ENCODE results near the gene TBC1D10A. TPM values are rescaled to one million over a fixed set of nuclear protein-coding genes. Genes with fewer than 3 reads are reported as not detected.

Gene TBC1D10A
- polyA plus RNA-seq, 1 of the 3 experiments (the other 2 are of a cell fraction), result 15.3 TPM

DNA sequence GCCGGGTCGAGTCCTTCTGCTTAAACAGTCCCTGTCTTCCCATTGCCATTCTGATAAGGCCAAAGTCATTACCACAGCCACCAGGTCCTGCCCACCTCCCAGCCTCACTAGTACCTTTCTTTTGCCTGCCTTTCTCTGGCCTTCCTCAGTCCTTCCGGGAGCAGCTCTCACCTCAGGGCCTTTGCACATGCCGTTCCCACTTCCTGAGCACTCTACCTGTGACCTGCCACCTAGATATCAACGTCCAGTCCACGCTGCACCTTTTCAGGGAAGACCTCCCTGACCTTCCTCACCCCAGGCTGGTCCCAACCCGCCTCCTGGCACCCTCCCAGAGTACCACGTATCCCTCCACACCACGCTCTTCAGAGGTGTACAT lies 52.3 kb downstream of the TBC1D10A start (continued):
- TF ChIP-seq NFIC (IDR thresholded peaks at IDR 0.05; ENCODE audit: borderline replicate concordance), result no peak
- no peak for TF ChIP-seq EP300 (IDR thresholded peaks at IDR 0.05; ENCODE audit: borderline replicate concordance in 1 of 2, low read depth in 1 of 2, low read length in 1 of 2)
- no peak for TF ChIP-seq JUND (IDR thresholded peaks at IDR 0.05)
- TF ChIP-seq, protein P1, sequence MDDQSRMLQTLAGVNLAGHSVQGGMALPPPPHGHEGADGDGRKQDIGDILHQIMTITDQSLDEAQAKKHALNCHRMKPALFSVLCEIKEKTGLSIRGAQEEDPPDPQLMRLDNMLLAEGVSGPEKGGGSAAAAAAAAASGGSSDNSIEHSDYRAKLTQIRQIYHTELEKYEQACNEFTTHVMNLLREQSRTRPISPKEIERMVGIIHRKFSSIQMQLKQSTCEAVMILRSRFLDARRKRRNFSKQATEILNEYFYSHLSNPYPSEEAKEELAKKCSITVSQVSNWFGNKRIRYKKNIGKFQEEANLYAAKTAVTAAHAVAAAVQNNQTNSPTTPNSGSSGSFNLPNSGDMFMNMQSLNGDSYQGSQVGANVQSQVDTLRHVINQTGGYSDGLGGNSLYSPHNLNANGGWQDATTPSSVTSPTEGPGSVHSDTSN (IDR thresholded peaks at IDR 0.05), result no peak
- TF ChIP-seq, protein P2, sequence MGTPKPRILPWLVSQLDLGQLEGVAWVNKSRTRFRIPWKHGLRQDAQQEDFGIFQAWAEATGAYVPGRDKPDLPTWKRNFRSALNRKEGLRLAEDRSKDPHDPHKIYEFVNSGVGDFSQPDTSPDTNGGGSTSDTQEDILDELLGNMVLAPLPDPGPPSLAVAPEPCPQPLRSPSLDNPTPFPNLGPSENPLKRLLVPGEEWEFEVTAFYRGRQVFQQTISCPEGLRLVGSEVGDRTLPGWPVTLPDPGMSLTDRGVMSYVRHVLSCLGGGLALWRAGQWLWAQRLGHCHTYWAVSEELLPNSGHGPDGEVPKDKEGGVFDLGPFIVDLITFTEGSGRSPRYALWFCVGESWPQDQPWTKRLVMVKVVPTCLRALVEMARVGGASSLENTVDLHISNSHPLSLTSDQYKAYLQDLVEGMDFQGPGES (IDR thresholded peaks at IDR 0.05; ENCODE audit: low read depth, low read length), result no peak
- TF ChIP-seq TCF12 (IDR thresholded peaks at IDR 0.05), result no peak
- TF ChIP-seq TAF1 (IDR thresholded peaks at IDR 0.05; ENCODE audit: borderline replicate concordance, low read depth, low read length), result no peak
- TF ChIP-seq RAD21 (IDR thresholded peaks at IDR 0.05; ENCODE audit: low read length), result no peak
- TF ChIP-seq RXRA (IDR thresholded peaks at IDR 0.05; ENCODE audit: borderline replicate concordance, low read depth), result no peak
- TF ChIP-seq, protein P3, sequence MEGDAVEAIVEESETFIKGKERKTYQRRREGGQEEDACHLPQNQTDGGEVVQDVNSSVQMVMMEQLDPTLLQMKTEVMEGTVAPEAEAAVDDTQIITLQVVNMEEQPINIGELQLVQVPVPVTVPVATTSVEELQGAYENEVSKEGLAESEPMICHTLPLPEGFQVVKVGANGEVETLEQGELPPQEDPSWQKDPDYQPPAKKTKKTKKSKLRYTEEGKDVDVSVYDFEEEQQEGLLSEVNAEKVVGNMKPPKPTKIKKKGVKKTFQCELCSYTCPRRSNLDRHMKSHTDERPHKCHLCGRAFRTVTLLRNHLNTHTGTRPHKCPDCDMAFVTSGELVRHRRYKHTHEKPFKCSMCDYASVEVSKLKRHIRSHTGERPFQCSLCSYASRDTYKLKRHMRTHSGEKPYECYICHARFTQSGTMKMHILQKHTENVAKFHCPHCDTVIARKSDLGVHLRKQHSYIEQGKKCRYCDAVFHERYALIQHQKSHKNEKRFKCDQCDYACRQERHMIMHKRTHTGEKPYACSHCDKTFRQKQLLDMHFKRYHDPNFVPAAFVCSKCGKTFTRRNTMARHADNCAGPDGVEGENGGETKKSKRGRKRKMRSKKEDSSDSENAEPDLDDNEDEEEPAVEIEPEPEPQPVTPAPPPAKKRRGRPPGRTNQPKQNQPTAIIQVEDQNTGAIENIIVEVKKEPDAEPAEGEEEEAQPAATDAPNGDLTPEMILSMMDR (IDR thresholded peaks at IDR 0.05), result no peak

DNA sequence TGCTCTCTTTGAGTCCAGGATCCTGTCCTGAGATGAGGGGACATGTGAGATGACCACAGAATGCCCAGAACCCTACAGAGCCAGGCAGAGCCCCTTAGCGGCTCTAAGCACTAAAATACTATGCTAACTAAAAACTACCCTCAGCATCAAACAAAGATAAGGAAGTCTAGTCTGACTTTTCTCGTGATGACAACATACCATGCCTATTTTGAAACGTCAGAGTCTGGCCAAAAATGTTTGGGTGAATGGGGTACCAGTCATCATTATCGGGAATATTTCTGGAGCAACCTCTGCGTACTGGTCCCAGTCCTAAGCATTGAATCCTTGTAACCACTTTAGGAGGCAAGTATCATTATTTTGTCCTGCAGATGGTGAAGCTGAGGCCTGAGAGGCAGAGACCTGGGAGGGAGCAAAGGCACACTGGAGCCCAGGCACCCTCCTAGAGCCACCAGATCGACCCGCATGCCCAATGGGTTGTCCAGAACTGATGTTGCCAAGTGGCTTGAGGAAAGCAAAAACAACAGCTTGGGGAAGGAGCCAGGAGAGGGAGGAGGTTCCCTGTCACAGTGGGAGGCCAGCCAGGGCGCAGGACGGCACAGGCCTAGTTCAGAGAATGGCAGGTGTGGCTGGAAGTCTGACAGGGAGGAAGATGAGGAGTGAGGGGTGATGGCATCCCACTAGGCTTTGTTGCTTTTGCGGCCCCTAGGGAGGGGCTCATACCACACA lies 52.9 kb downstream of the TBC1D10A start:
- Histone ChIP-seq H3K79me2 (ENCODE audit: insufficient read depth) (no peaks in the 10 kb centered on the region), H3K27ac (ENCODE audit: low read depth in 2 of 2, low read length in 1 of 2) (no peak overlapping the region), H3K27me3 (ENCODE audit: insufficient read depth) (no peaks in the 10 kb centered on the region), H4K20me1 (ENCODE audit: insufficient read depth) (no peaks in the 10 kb centered on the region), H3K4me3 (ENCODE audit: low read depth in 2 of 2, low read length in 1 of 2) (no peak overlapping the region), H2AFZ (ENCODE audit: low read depth) (no peak overlapping the region), H3K9me3 (no peaks in the 10 kb centered on the region), H3K36me3 (replicated peaks in 1 of 2; ENCODE audit: control insufficient read depth in 1 of 2, insufficient read depth in 2 of 2, low read length in 1 of 2) (no peaks in the 10 kb centered on the region), H3K4me2 (no peak overlapping the region), H3F3A (replicated peaks; ENCODE audit: insufficient read depth) (peaks cover 18% of the 10 kb centered on the region), H3K9ac (no peak overlapping the region), H3K9me2 (no peaks in the 10 kb centered on the region), H3K4me1 (ENCODE audit: control insufficient read depth in 1 of 2, insufficient read depth in 2 of 2, low read depth in 1 of 2, low read length in 1 of 2) (peaks cover 0 to 14% of the 10 kb centered on the region in 2 experiments; a peak in 2 of 4 replicates)
- ChIA-PET CTCF (interaction anchor here (0.7 to 2.0 kb wide), 4 partner anchors 12 to 166 kb away, joined by 3 to 8 read pairs (median 4); partner anchors contain the start of gene RNF215), POLR2A (no interaction called here)
- DNase-seq, result no peak
- WGBS (ENCODE audit: low lambda C conversion rate), result 76% methylated on average over 10 of the region's 10 CpGs
- TF ChIP-seq ELF1 (IDR thresholded peaks at IDR 0.05) (no peak), NRF1 (IDR thresholded peaks at IDR 0.05; ENCODE audit: low read depth, low read length) (no peak), SMC3 (IDR thresholded peaks at IDR 0.05; ENCODE audit: low read depth, low read length) (no peak), SIN3A (IDR thresholded peaks at IDR 0.05; ENCODE audit: borderline replicate concordance, low read depth, low read length) (no peak), NFIC (IDR thresholded peaks at IDR 0.05; ENCODE audit: borderline replicate concordance) (no peak), RAD21 (IDR thresholded peaks at IDR 0.05; ENCODE audit: low read length) (no peak), TAF1 (IDR thresholded peaks at IDR 0.05; ENCODE audit: borderline replicate concordance, low read depth, low read length) (no peak), YY1 (IDR thresholded peaks at IDR 0.05; ENCODE audit: low read depth) (no peak), MXI1 (IDR thresholded peaks at IDR 0.05; ENCODE audit: low read depth, low read length) (no peak), MEF2A (IDR thresholded peaks at IDR 0.05; ENCODE audit: borderline replicate concordance, low read depth) (no peak)
- TF ChIP-seq, protein P4, sequence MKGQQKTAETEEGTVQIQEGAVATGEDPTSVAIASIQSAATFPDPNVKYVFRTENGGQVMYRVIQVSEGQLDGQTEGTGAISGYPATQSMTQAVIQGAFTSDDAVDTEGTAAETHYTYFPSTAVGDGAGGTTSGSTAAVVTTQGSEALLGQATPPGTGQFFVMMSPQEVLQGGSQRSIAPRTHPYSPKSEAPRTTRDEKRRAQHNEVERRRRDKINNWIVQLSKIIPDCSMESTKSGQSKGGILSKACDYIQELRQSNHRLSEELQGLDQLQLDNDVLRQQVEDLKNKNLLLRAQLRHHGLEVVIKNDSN (IDR thresholded peaks at IDR 0.05; ENCODE audit: borderline replicate concordance, low read depth), result no peak
- TF ChIP-seq, protein P3 (IDR thresholded peaks at IDR 0.05), result no peak
- TF ChIP-seq, protein P5, sequence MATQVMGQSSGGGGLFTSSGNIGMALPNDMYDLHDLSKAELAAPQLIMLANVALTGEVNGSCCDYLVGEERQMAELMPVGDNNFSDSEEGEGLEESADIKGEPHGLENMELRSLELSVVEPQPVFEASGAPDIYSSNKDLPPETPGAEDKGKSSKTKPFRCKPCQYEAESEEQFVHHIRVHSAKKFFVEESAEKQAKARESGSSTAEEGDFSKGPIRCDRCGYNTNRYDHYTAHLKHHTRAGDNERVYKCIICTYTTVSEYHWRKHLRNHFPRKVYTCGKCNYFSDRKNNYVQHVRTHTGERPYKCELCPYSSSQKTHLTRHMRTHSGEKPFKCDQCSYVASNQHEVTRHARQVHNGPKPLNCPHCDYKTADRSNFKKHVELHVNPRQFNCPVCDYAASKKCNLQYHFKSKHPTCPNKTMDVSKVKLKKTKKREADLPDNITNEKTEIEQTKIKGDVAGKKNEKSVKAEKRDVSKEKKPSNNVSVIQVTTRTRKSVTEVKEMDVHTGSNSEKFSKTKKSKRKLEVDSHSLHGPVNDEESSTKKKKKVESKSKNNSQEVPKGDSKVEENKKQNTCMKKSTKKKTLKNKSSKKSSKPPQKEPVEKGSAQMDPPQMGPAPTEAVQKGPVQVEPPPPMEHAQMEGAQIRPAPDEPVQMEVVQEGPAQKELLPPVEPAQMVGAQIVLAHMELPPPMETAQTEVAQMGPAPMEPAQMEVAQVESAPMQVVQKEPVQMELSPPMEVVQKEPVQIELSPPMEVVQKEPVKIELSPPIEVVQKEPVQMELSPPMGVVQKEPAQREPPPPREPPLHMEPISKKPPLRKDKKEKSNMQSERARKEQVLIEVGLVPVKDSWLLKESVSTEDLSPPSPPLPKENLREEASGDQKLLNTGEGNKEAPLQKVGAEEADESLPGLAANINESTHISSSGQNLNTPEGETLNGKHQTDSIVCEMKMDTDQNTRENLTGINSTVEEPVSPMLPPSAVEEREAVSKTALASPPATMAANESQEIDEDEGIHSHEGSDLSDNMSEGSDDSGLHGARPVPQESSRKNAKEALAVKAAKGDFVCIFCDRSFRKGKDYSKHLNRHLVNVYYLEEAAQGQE (IDR thresholded peaks at IDR 0.05; ENCODE audit: low read depth, low read length), result no peak
- TF ChIP-seq, protein P6, sequence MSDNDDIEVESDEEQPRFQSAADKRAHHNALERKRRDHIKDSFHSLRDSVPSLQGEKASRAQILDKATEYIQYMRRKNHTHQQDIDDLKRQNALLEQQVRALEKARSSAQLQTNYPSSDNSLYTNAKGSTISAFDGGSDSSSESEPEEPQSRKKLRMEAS (IDR thresholded peaks at IDR 0.05; ENCODE audit: low read depth), result no peak
